Measurements from ENCODE around the gene KRT20. TPM values are rescaled to one million over a fixed set of nuclear protein-coding genes. Genes with fewer than 3 reads are reported as not detected.

KRT20 gene
- total and polyA plus RNA-seq, 2 of the 8 experiments (the other 6 are each of a cell fraction or from before 2014, with no cell fraction given): not detected

DNA sequence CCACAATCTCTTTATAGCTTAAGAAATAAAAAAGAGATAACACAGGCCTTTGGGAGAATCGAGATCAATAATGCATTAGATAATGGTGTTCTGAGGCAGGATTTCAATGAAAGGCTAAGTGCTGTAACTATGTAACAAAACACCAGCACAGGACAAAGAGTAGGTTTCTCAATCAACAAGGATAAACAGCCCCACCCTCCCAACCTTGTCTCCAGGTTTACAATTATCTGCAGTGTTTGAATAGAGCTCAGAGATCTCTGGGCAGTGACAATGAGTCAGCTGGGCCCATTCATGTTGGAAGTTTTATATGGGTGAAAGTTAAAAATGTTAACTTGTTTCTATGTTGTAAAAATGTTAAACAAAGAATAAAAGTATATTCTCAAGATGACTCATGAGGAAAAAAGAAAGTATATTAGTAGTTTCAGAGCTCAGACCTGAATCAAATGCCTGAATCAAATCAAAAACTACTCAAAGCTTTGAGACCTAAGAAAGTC is 17.0 kb upstream of the KRT20 start:
- H2AFZ ChIP-seq (ENCODE audit: low read length): no peak overlapping the region
- CTCF ChIA-PET (ENCODE audit: partially characterized antibody): interaction anchor here (0.6 to 2.0 kb wide), 3 partner anchors 39 to 380 kb away, joined by 3 to 4 read pairs (median 3); no protein-coding TSS in a partner anchor
- TF ChIP-seq BRCA1 (IDR thresholded peaks at IDR 0.05; ENCODE audit: low read depth, low read length) (no peak), HDAC6 (IDR thresholded peaks at IDR 0.05; ENCODE audit: low read depth, low read length) (no peak), CREB1 (IDR thresholded peaks at IDR 0.05) (no peak), EZH2 (IDR thresholded peaks at IDR 0.05; ENCODE audit: low read depth, low read length, severe bottlenecking) (no peak), POLR2A (IDR thresholded peaks at IDR 0.05; ENCODE audit: control extremely low read depth in 1 of 2, low read depth in 2 of 2, low read length in 2 of 2) (no peak), RBBP5 (IDR thresholded peaks at IDR 0.05; ENCODE audit: borderline replicate concordance, low read depth, low read length) (no peak), TAF1 (IDR thresholded peaks at IDR 0.05; ENCODE audit: low read depth, low read length) (no peak), ZNF274 (IDR thresholded peaks at IDR 0.05; ENCODE audit: borderline replicate concordance, extremely low read depth, low read length) (no peak), GTF2F1 (IDR thresholded peaks at IDR 0.05; ENCODE audit: borderline replicate concordance, low read depth, low read length) (no peak), TAF7 (optimal IDR thresholded peaks at IDR 0.05; ENCODE audit: borderline replicate concordance, low read depth, low read length) (no peak), SP4 (IDR thresholded peaks at IDR 0.05; ENCODE audit: low read length) (no peak), KDM4A (IDR thresholded peaks at IDR 0.05; ENCODE audit: low read depth, low read length, severe bottlenecking) (no peak)
- TF ChIP-seq, protein P1, sequence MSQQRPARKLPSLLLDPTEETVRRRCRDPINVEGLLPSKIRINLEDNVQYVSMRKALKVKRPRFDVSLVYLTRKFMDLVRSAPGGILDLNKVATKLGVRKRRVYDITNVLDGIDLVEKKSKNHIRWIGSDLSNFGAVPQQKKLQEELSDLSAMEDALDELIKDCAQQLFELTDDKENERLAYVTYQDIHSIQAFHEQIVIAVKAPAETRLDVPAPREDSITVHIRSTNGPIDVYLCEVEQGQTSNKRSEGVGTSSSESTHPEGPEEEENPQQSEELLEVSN (IDR thresholded peaks at IDR 0.05): no peak
- TF ChIP-seq, protein P2, sequence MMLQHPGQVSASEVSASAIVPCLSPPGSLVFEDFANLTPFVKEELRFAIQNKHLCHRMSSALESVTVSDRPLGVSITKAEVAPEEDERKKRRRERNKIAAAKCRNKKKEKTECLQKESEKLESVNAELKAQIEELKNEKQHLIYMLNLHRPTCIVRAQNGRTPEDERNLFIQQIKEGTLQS (IDR thresholded peaks at IDR 0.05; ENCODE audit: insufficient read depth, low read depth, low read length): no peak

More for the DNA sequence above, 17.0 kb upstream of the KRT20 start:
- no peak overlapping the region for H4K91ac ChIP-seq (replicated peaks; ENCODE audit: insufficient read length, low read length)
- H2AK5ac ChIP-seq (ENCODE audit: low read depth, low read length): no peak overlapping the region
- H3K4ac ChIP-seq (replicated peaks; ENCODE audit: insufficient read length, low read depth, low read length): no peak overlapping the region
- no peak overlapping the region for H3K14ac ChIP-seq (ENCODE audit: insufficient read length)
- H3K36me3 ChIP-seq (ENCODE audit: control insufficient read depth in 2 of 4, insufficient read depth in 4 of 4, low read length in 3 of 4): no peaks in the 10 kb centered on the region
- no peak overlapping the region for H2BK120ac ChIP-seq (replicated peaks; ENCODE audit: low read depth, low read length)
- no peak overlapping the region for H3K23ac ChIP-seq (ENCODE audit: insufficient read length)
- H3K18ac ChIP-seq (ENCODE audit: extremely low read depth, low read length): no peak overlapping the region
- H4K8ac ChIP-seq (ENCODE audit: extremely low read depth, insufficient read depth, low read length): no peak overlapping the region
- H3K9me3 ChIP-seq (ENCODE audit: insufficient read depth in 2 of 2, low read depth in 1 of 2, low read length in 1 of 2): no peaks in the 10 kb centered on the region
- no peak overlapping the region for H3K56ac ChIP-seq (replicated peaks; ENCODE audit: insufficient read length, low read depth, low read length)
- H3K27ac ChIP-seq (ENCODE audit: low read depth, low read length): no peak overlapping the region
- FAIRE-seq: no peak
- no peaks in the 10 kb centered on the region for H3K79me1 ChIP-seq (ENCODE audit: low read depth, low read length)
- H3K79me2 ChIP-seq (ENCODE audit: control insufficient read depth in 1 of 2, insufficient read depth in 2 of 2, low read length in 2 of 2): no peaks in the 10 kb centered on the region
- no peak overlapping the region for H2BK15ac ChIP-seq (ENCODE audit: low read length)
- H4K5ac ChIP-seq (ENCODE audit: insufficient read length, low read depth, low read length): no peak overlapping the region
- H4K20me1 ChIP-seq (replicated peaks in 1 of 2; ENCODE audit: control insufficient read depth in 1 of 2, insufficient read depth in 2 of 2, low read length in 2 of 2): no peaks in the 10 kb centered on the region
- H3K4me2 ChIP-seq (ENCODE audit: insufficient read depth in 1 of 2, low read depth in 2 of 2, low read length in 2 of 2): no peak overlapping the region
- no peak overlapping the region for H2BK5ac ChIP-seq (ENCODE audit: low read depth, low read length)
- POLR2A ChIA-PET (ENCODE audit: partially characterized antibody): no interaction called here
- H3K9ac ChIP-seq (replicated peaks in 1 of 4; ENCODE audit: extremely low read depth in 1 of 4, low read depth in 3 of 4, low read length in 3 of 4): no peak overlapping the region
- H2BK12ac ChIP-seq (ENCODE audit: low read depth, low read length): no peak overlapping the region
- no peak overlapping the region for H2BK20ac ChIP-seq (ENCODE audit: low read length)
- WGBS, 2 experiments (ENCODE audit: extremely low coverage in 1 of 2, insufficient coverage in 1 of 2, insufficient read length in 1 of 2, insufficient replicate concordance in 2 of 2, low coverage in 1 of 2, low lambda C conversion rate in 2 of 2, missing lambda C conversion rate in 1 of 2): 90% methylated on average over 1 of the region's 1 CpG; no CpG with 5 or more reads in 1 of the 2 experiments
- no peak for DNase-seq (ENCODE audit: low read depth in 1 of 2, low spot score in 2 of 2)
- no peaks in the 10 kb centered on the region; the same call in 1 of the 2 replicates for H3K23me2 ChIP-seq (ENCODE audit: low read depth, low read length)
- no peak overlapping the region for H3K4me3 ChIP-seq (ENCODE audit: extremely low read depth in 1 of 4, insufficient read depth in 2 of 4, low read depth in 3 of 4, low read length in 4 of 4)
- H3K4me1 ChIP-seq (replicated peaks in 1 of 4; ENCODE audit: control insufficient read depth in 3 of 4, insufficient read depth in 4 of 4, low read length in 3 of 4): peaks cover 0 to 3% (median 0%) of the 10 kb centered on the region in 4 experiments; a peak in 1 of 7 replicates
- H3K27me3 ChIP-seq (replicated peaks in 1 of 4; ENCODE audit: control insufficient read depth in 3 of 4, extremely low read depth in 1 of 4, insufficient read depth in 3 of 4, low read length in 3 of 4): no peaks in the 10 kb centered on the region
